Measurements from ENCODE around the gene TBKBP1.

The TBKBP1 gene

GRCh38 chr17:47727704-47728036 is 33.7 kb downstream of the TBKBP1 start:
- Histone ChIP-seq H3K4me2 (ENCODE audit: low read length) (no peak overlapping the region), H3K9ac (ENCODE audit: low read length) (no peak overlapping the region), H3K79me2 (ENCODE audit: insufficient read depth, low read length) (no peaks in the 10 kb centered on the region), H3F3A (ENCODE audit: insufficient read depth, low read length) (no peaks in the 10 kb centered on the region), H3K4me1 (ENCODE audit: insufficient read depth, low read length, severe bottlenecking) (peaks cover 1% of the 10 kb centered on the region), H3K9me3 (ENCODE audit: low read length) (no peaks in the 10 kb centered on the region), H3K27me3 (ENCODE audit: insufficient read depth, low read length) (peaks cover 10% of the 10 kb centered on the region; the same call in 1 of the 2 replicates), H3K9me2 (ENCODE audit: low read depth, low read length) (no peaks in the 10 kb centered on the region), H3K27ac (ENCODE audit: low read depth, low read length, poor library complexity, severe bottlenecking) (no peak overlapping the region), H3K36me3 (ENCODE audit: insufficient read depth, low read length) (no peaks in the 10 kb centered on the region), H4K20me1 (ENCODE audit: insufficient read depth, low read length) (no peaks in the 10 kb centered on the region), H3K4me3 (ENCODE audit: low read depth, low read length, poor library complexity, severe bottlenecking) (no peak overlapping the region), H2AFZ (ENCODE audit: low read length) (no peak overlapping the region)
- TF ChIP-seq EZH2 (IDR thresholded peaks at IDR 0.05; ENCODE audit: borderline replicate concordance, low read length) (no peak), CTCF (IDR thresholded peaks at IDR 0.05; ENCODE audit: low read length) (no peak)

- TF ChIP-seq CTCF (IDR thresholded peaks at IDR 0.05; ENCODE audit: low read length): no peak
- TF ChIP-seq EZH2 (IDR thresholded peaks at IDR 0.05; ENCODE audit: borderline replicate concordance, low read length): no peak
- no peak overlapping the region for H3K27ac ChIP-seq (ENCODE audit: low read depth, low read length, poor library complexity, severe bottlenecking)
- H3K27me3 ChIP-seq (ENCODE audit: insufficient read depth, low read length): peaks cover 10% of the 10 kb centered on the region; the same call in 1 of the 2 replicates
- no peaks in the 10 kb centered on the region for H3K9me3 ChIP-seq (ENCODE audit: low read length)
- no peaks in the 10 kb centered on the region for H3K9me2 ChIP-seq (ENCODE audit: low read depth, low read length)
- H2AFZ ChIP-seq (ENCODE audit: low read length): no peak overlapping the region
- no peaks in the 10 kb centered on the region for H4K20me1 ChIP-seq (ENCODE audit: insufficient read depth, low read length)
- H3K9ac ChIP-seq (ENCODE audit: low read length): no peak overlapping the region
- no peaks in the 10 kb centered on the region for H3F3A ChIP-seq (ENCODE audit: insufficient read depth, low read length)
- H3K79me2 ChIP-seq (ENCODE audit: insufficient read depth, low read length): no peaks in the 10 kb centered on the region
- no peak overlapping the region for H3K4me2 ChIP-seq (ENCODE audit: low read length)
- H3K36me3 ChIP-seq (ENCODE audit: insufficient read depth, low read length): no peaks in the 10 kb centered on the region
- H3K4me3 ChIP-seq (ENCODE audit: low read depth, low read length, poor library complexity, severe bottlenecking): no peak overlapping the region
- peaks cover 5% of the 10 kb centered on the region for H3K4me1 ChIP-seq (ENCODE audit: insufficient read depth, low read length, severe bottlenecking)
Measured at GRCh38 chr17:47728214-47728877, 34.4 kb downstream of the TBKBP1 start.

- Histone ChIP-seq H3K4me1 (ENCODE audit: insufficient read depth, low read length, severe bottlenecking) (peaks cover 11% of the 10 kb centered on the region), H3K4me2 (ENCODE audit: low read length) (no peak overlapping the region), H4K20me1 (ENCODE audit: insufficient read depth, low read length) (no peaks in the 10 kb centered on the region), H3K4me3 (ENCODE audit: low read depth, low read length, poor library complexity, severe bottlenecking) (no peak overlapping the region), H3K27ac (ENCODE audit: low read depth, low read length, poor library complexity, severe bottlenecking) (no peak overlapping the region), H3K9me2 (ENCODE audit: low read depth, low read length) (no peaks in the 10 kb centered on the region), H3K9ac (ENCODE audit: low read length) (no peak overlapping the region), H3K79me2 (ENCODE audit: insufficient read depth, low read length) (no peaks in the 10 kb centered on the region), H3K36me3 (ENCODE audit: insufficient read depth, low read length) (no peaks in the 10 kb centered on the region), H2AFZ (ENCODE audit: low read length) (no peak overlapping the region), H3K27me3 (ENCODE audit: insufficient read depth, low read length) (peaks cover 7% of the 10 kb centered on the region; the same call in 1 of the 2 replicates), H3F3A (ENCODE audit: insufficient read depth, low read length) (no peaks in the 10 kb centered on the region), H3K9me3 (ENCODE audit: low read length) (no peaks in the 10 kb centered on the region)
- TF ChIP-seq EZH2 (IDR thresholded peaks at IDR 0.05; ENCODE audit: borderline replicate concordance, low read length): no peak
- no peak for TF ChIP-seq CTCF (IDR thresholded peaks at IDR 0.05; ENCODE audit: low read length)
Measured at GRCh38 chr17:47729476-47729875, 35.5 kb downstream of the TBKBP1 start.

Data from OCI-LY1 (cell line).